ENCODE data around the gene GCNT2. TPM values are rescaled to one million over a fixed set of nuclear protein-coding genes. Genes with fewer than 3 reads are reported as not detected.

The GCNT2 gene
- total and polyA plus RNA-seq, 2 of the 8 experiments (the other 6 are each of a cell fraction or from before 2014, with no cell fraction given) = 19.3 to 52.5 TPM

GRCh38 chr6:10598084-10598960 is 77.2 kb downstream of the GCNT2 start:
- no peak overlapping the region for H2BK120ac ChIP-seq (replicated peaks; ENCODE audit: low read depth, low read length)
- H3K23me2 ChIP-seq (ENCODE audit: low read depth, low read length) = no peaks in the 10 kb centered on the region
- H3K27ac ChIP-seq (ENCODE audit: low read depth, low read length) = no peak overlapping the region; the same call in 1 of the 2 replicates
- H3K14ac ChIP-seq (ENCODE audit: insufficient read length) = no peak overlapping the region
- POLR2A ChIA-PET (ENCODE audit: partially characterized antibody) = interaction anchor here (0.8 to 2.8 kb wide), 7 partner anchors 10 to 84 kb away, joined by 3 to 8 read pairs (median 4); no protein-coding TSS in a partner anchor
- no peak overlapping the region for H2BK12ac ChIP-seq (ENCODE audit: low read depth, low read length)
- 0 out of 2 replicates have a peak overlapping the region, but pooled peaks have one; percentile 12 for H2BK5ac ChIP-seq (ENCODE audit: low read depth, low read length)
- no peak overlapping the region for H2AFZ ChIP-seq (ENCODE audit: low read length)
- no peak overlapping the region for H4K5ac ChIP-seq (ENCODE audit: insufficient read length, low read depth, low read length)
- H3K79me1 ChIP-seq (ENCODE audit: low read depth, low read length) = peaks cover 7% of the 10 kb centered on the region; the same call in 1 of the 2 replicates
- FAIRE-seq (no peak), DNase-seq (ENCODE audit: low read depth in 1 of 2, low spot score in 2 of 2) (no peak)
- H3K4me3 ChIP-seq (ENCODE audit: extremely low read depth in 1 of 4, insufficient read depth in 2 of 4, low read depth in 3 of 4, low read length in 4 of 4) = no peak overlapping the region
- no peak overlapping the region for H4K91ac ChIP-seq (replicated peaks; ENCODE audit: insufficient read length, low read length)
- H3K79me2 ChIP-seq (ENCODE audit: control insufficient read depth in 1 of 2, insufficient read depth in 2 of 2, low read length in 2 of 2) = peaks cover 13 to 86% of the 10 kb centered on the region in 2 experiments
- no peak overlapping the region for H3K18ac ChIP-seq (ENCODE audit: extremely low read depth, low read length)
- H2BK15ac ChIP-seq (ENCODE audit: low read length) = no peak overlapping the region
- H2BK20ac ChIP-seq (ENCODE audit: low read length) = no peak overlapping the region
- H3K4ac ChIP-seq (replicated peaks; ENCODE audit: insufficient read length, low read depth, low read length) = no peak overlapping the region
- H2AK5ac ChIP-seq (ENCODE audit: low read depth, low read length) = no peak overlapping the region
- no peak for TF ChIP-seq TAF1 (IDR thresholded peaks at IDR 0.05; ENCODE audit: low read depth, low read length)
- TF ChIP-seq RNF2 (IDR thresholded peaks at IDR 0.05; ENCODE audit: borderline replicate concordance, low read depth, low read length, missing control alignments, poor library complexity, severe bottlenecking) = no peak
- TF ChIP-seq BCL11A (IDR thresholded peaks at IDR 0.05; ENCODE audit: low read depth in 2 of 2, low read length in 2 of 2) = no peak
- H3K9ac ChIP-seq (replicated peaks in 1 of 4; ENCODE audit: extremely low read depth in 1 of 4, low read depth in 3 of 4, low read length in 3 of 4) = peak overlapping the region in 1 of 4 experiments; percentile 43; a peak in 1 of 7 replicates
- CTCF ChIA-PET (ENCODE audit: partially characterized antibody) = interaction anchor here (1.1 to 1.9 kb wide), 2 partner anchors 18 to 87 kb away, joined by 4 to 6 read pairs; no protein-coding TSS in a partner anchor
- peaks cover 1 to 5% of the 10 kb centered on the region in 2 experiments for H4K20me1 ChIP-seq (replicated peaks in 1 of 2; ENCODE audit: control insufficient read depth in 1 of 2, insufficient read depth in 2 of 2, low read length in 2 of 2)
- peaks cover 4 to 27% (median 18%) of the 10 kb centered on the region in 4 experiments for H3K4me1 ChIP-seq (replicated peaks in 1 of 4; ENCODE audit: control insufficient read depth in 3 of 4, insufficient read depth in 4 of 4, low read length in 3 of 4)
- H3K23ac ChIP-seq (ENCODE audit: insufficient read length) = no peak overlapping the region
- no peaks in the 10 kb centered on the region for H3K27me3 ChIP-seq (replicated peaks in 1 of 4; ENCODE audit: control insufficient read depth in 3 of 4, extremely low read depth in 1 of 4, insufficient read depth in 3 of 4, low read length in 3 of 4)
- no peaks in the 10 kb centered on the region for H3K9me3 ChIP-seq (ENCODE audit: insufficient read depth in 2 of 2, low read depth in 1 of 2, low read length in 1 of 2)
- no peaks in the 10 kb centered on the region; a peak in 1 of 8 replicates for H3K36me3 ChIP-seq (ENCODE audit: control insufficient read depth in 2 of 4, insufficient read depth in 4 of 4, low read length in 3 of 4)
- 84% methylated on average over 11 of the region's 11 CpGs; no CpG with 5 or more reads in 1 of the 2 experiments for WGBS, 2 experiments (ENCODE audit: extremely low coverage in 1 of 2, insufficient coverage in 1 of 2, insufficient read length in 1 of 2, insufficient replicate concordance in 2 of 2, low coverage in 1 of 2, low lambda C conversion rate in 2 of 2, missing lambda C conversion rate in 1 of 2)
- no peak overlapping the region for H3K4me2 ChIP-seq (ENCODE audit: insufficient read depth in 1 of 2, low read depth in 2 of 2, low read length in 2 of 2)
- no peak overlapping the region for H3K56ac ChIP-seq (replicated peaks; ENCODE audit: insufficient read length, low read depth, low read length)
- no peak overlapping the region for H4K8ac ChIP-seq (ENCODE audit: extremely low read depth, insufficient read depth, low read length)
